GM21390 (cell line): ENCODE measurements around the gene LRRC56.

Experiments
- ATAC-seq: cut with Tn5 transposase; IDR thresholded peaks from one replicate; pipeline ENCODE4 v1.9.1; 2021; ENCODE audit not compliant: unreplicated experiment

The LRRC56 gene

DNA sequence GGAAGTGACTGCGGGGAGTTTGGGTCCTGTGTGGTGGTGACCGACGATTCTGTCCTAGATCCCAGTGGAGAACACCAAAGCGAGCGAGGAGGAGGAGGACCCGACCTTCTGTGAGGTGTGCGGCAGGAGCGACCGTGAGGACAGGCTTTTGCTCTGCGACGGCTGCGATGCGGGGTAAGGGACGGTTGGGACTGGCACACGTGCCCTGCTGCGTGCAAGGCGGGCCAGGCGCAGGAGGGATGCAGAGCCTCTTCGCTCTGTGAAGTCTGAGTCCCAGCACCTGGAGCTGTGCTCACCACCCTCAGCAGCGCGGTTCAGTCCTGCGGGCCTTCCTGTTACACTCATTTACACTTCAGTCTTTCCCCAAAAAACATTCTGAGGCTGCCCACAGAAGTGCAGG is 55.2 kb downstream of the LRRC56 start:
- ATAC-seq = no peak

- no peak for ATAC-seq
Observed at GRCh38 chr11:592918-593317, 55.6 kb downstream of the LRRC56 start.

DNA sequence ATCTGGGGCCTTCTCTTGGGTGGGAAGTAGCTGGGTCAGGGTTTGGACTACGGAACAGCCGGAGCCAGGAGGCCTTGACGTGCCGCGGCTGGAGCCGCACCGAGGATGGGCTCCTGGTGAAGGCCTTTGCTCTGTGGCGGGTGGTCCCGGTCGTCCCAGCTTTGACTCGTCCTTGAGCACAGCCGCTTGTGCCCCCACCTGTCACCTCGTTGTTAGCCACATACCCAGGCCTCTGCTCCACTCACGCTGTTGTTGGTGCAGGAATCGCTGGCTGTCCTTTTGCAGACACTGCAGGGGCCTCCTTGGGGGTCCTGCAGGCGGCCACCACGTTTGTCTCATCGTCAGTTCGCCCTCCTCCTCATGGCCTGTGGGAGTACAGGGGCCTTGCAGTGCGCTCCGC is 56.0 kb downstream of the LRRC56 start:
- no peak for ATAC-seq

- ATAC-seq = no peak
Observed at GRCh38 chr11:595400-595799, 58.1 kb downstream of the LRRC56 start.

DNA sequence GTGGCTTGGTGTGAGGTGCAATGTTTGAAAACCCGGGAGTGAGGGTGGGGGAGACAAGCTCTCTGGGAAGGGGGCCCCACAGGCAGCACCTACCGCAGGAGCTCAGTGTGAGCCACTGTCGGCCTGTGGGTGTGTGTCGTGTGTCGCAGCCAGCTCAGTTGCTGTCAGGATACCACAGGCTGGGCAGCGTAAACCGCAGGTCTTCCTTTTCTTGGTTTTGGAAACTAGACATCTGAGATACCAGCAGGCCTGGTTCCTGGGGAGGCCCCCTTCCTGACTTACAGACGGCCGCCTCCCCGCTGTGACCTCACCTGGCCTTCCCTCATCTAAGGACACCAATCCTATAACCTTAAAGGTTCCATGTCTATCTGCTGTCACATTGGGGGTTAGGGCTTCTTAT is 59.0 kb downstream of the LRRC56 start:
- ATAC-seq = no peak

- no peak for ATAC-seq
Observed at GRCh38 chr11:597166-597725, 59.9 kb downstream of the LRRC56 start.

GRCh38 chr11:598005-598680 is 60.8 kb downstream of the LRRC56 start:
- no peak for ATAC-seq

DNA sequence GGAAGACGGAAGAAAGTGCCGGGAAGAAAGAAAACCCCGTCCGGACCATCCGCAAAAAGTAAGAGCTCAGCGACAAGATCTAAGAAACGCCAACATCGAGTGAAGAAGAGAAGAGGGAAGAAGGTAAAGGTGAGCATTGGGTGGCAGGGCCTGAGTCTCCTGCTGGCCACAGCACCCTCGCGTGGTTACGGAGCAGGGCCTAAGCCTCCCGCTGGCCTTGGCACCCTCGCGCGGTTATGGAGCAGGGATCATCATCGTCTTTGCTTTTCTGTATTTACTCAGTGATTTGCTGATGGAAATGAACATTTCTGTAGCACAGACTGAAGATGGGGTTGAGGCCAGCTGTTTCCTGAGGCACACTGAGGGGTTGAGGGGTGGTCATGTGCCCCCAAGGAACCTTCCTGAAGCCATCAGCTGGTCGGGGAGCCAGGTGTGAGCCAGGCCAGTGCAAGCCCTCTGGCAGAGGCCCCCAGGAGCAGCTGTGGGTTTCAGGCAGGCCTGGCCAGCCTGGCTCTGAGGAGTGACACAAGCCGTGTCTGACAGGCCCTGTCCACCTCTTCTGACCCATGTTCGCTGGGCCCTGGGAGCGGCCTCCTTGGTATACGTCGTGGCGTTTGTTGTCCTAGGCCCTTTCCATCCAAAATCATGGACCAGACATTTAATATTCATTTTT is 64.4 kb downstream of the LRRC56 start:
- ATAC-seq = no peak

DNA sequence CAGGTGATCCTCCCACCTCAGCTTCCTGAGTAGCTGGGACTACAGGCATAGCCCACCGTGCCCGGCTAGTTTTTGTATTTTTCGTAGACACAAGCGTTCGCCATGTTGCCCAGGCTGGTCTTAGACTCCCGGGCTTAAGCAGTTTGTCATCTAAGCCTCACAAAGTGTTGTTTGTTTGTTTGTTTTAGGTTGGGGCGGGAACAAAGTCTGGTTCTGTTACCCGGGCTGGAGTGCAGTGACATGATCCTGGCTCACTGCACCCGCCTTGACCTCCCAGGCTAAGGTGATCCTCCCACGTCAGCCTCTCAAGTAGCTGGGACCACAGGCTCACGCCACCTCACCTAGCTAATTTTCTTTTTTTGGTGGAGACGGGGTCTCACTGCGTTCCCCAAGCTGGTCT is 65.8 kb downstream of the LRRC56 start:
- no peak for ATAC-seq
